Measurements from ENCODE around the gene SLC24A1. TPM values are rescaled to one million over a fixed set of nuclear protein-coding genes. Genes with fewer than 3 reads are reported as not detected.

The SLC24A1 gene
- total and polyA plus RNA-seq, 10 of the 15 experiments (the other 5 are each of a cell fraction or from before 2014, with no cell fraction given), result 1.4 to 5.8 (median 3.3) TPM

- TF ChIP-seq E4F1 (IDR thresholded peaks at IDR 0.05; ENCODE audit: borderline replicate concordance, partially characterized antibody) (peak; percentile 62), SP1 (IDR thresholded peaks at IDR 0.05; ENCODE audit: low read depth, low read length) (peak; percentile 77), HDAC6 (IDR thresholded peaks at IDR 0.05; ENCODE audit: unreplicated experiment) (no peak), CREM (IDR thresholded peaks at IDR 0.05; ENCODE audit: low read depth) (peak; percentile 86), HDAC2 (IDR thresholded peaks at IDR 0.05) (no peak), ETV6 (conservative IDR thresholded peaks at IDR 0.05 in 1 of 2, IDR thresholded peaks at IDR 0.05 in 1 of 2; ENCODE audit: borderline replicate concordance in 1 of 2, low read depth in 1 of 2) (peak in 1 of 2 experiments; percentile 48; a peak in 1 of 4 replicates), ATF3 (IDR thresholded peaks at IDR 0.05; ENCODE audit: borderline replicate concordance, extremely low read depth, low read depth, low read length) (no peak), SPI1 (IDR thresholded peaks at IDR 0.05; ENCODE audit: borderline replicate concordance, insufficient read depth, low read depth, low read length) (no peak), FOXM1 (IDR thresholded peaks at IDR 0.05; ENCODE audit: low read depth, low read length) (peak; percentile 58; the same call in 1 of the 2 replicates), MAX (IDR thresholded peaks at IDR 0.05; ENCODE audit: low read depth, low read length) (peak; percentile 88), BMI1 (IDR thresholded peaks at IDR 0.05; ENCODE audit: borderline replicate concordance) (no peak), BCL11A (IDR thresholded peaks at IDR 0.05; ENCODE audit: low read depth, low read length) (0 out of 2 replicates have a peak, but pooled peaks have one; percentile 11), IKZF2 (IDR thresholded peaks at IDR 0.05) (peak; percentile 89 to 90), ZBTB40 (IDR thresholded peaks at IDR 0.05; ENCODE audit: borderline replicate concordance) (peak; percentile 98), HSF1 (IDR thresholded peaks at IDR 0.05; ENCODE audit: low read depth, low read length) (peak; percentile 63; the same call in 1 of the 2 replicates), RB1 (IDR thresholded peaks at IDR 0.05; ENCODE audit: borderline replicate concordance) (peak; percentile 97), ZNF622 (IDR thresholded peaks at IDR 0.05) (no peak), IRF5 (IDR thresholded peaks at IDR 0.05; ENCODE audit: borderline replicate concordance) (no peak)
Measured at GRCh38 chr15:65610871-65611718, 10.6 kb upstream of the SLC24A1 start, which contains the start of gene INTS14 (continued).
